ENCODE measurements around the gene CTNNBL1. TPM values are rescaled to one million over a fixed set of nuclear protein-coding genes. Genes with fewer than 3 reads are reported as not detected.

Gene CTNNBL1
- total RNA-seq, 1 donor from 2014 or later = 33.3 TPM

DNA sequence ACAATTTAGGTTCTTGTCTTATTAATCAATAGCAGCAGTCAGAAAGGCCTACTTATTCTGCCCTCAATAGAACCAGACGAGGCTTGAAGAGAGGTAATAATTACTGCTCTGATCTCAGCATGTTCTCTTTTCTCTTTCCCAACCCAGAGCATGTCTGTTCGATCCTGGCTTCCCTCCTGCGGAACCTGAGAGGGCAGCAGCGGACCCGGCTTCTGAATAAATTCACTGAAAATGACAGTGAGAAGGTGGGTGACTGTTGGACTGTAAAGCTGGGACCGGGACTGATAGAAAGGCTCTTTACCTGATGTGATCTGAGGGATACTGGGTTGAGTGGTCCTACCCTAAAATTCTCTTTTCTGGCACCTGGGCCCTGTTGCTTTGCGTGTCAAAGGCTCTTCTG, 146.1 kb downstream of the CTNNBL1 start:
- Histone ChIP-seq H3K36me3 (peaks cover under 1 to 26% of the 10 kb centered on the region in 2 donors), H3K9me3 (no peaks in the 10 kb centered on the region), H3K4me1 (no peaks in the 10 kb centered on the region), H3K27ac (no peak overlapping the region), H3K4me3 (no peak overlapping the region), H3K27me3 (no peaks in the 10 kb centered on the region)
- intact Hi-C loops (cut with DNase I) = no loop called here
- no peak for DNase-seq (ENCODE audit: low spot score in 2 of 2)
- TF ChIP-seq CTCF (IDR thresholded peaks at IDR 0.05) = no peak

DNA sequence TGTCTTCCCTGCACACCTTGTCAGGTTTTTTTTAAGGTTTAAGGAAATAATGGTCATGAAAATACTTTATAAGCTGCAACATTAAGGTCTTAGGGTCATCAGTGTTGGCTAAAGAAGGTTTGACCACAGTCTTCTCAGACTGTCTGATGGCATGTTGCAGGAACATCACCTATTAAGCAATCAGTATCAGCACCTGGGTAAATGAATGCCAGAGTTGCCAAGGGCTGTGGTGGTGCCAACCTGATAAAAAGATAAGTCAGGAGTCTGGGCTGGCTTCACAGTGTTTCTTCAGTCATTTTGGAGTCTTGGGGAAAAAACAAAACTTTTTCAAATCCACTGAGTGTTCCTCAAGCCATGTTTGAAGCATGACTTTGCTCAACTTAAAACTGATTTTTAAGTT, 147.6 kb downstream of the CTNNBL1 start:
- Histone ChIP-seq H3K9me3 (no peaks in the 10 kb centered on the region), H3K36me3 (peaks cover 9 to 35% of the 10 kb centered on the region in 2 donors), H3K27ac (no peak overlapping the region), H3K4me1 (no peaks in the 10 kb centered on the region), H3K4me3 (no peak overlapping the region), H3K27me3 (no peaks in the 10 kb centered on the region)
- no peak for TF ChIP-seq CTCF (IDR thresholded peaks at IDR 0.05)
- no peak for DNase-seq (ENCODE audit: low spot score in 2 of 2)
- intact Hi-C loops (cut with DNase I) = no loop called here

- no peak overlapping the region for H3K27ac ChIP-seq
- intact Hi-C loops (cut with DNase I) = no loop called here
- H3K9me3 ChIP-seq = no peaks in the 10 kb centered on the region
- no peaks in the 10 kb centered on the region for H3K27me3 ChIP-seq
- peaks cover 11 to 40% of the 10 kb centered on the region in 2 donors for H3K36me3 ChIP-seq
- no peak overlapping the region for H3K4me3 ChIP-seq
- no peaks in the 10 kb centered on the region for H3K4me1 ChIP-seq
- TF ChIP-seq CTCF (IDR thresholded peaks at IDR 0.05) = no peak
- no peak for DNase-seq (ENCODE audit: low spot score in 2 of 2)
Measured at GRCh38 chr20:37841971-37842370, 148.1 kb downstream of the CTNNBL1 start.

DNA sequence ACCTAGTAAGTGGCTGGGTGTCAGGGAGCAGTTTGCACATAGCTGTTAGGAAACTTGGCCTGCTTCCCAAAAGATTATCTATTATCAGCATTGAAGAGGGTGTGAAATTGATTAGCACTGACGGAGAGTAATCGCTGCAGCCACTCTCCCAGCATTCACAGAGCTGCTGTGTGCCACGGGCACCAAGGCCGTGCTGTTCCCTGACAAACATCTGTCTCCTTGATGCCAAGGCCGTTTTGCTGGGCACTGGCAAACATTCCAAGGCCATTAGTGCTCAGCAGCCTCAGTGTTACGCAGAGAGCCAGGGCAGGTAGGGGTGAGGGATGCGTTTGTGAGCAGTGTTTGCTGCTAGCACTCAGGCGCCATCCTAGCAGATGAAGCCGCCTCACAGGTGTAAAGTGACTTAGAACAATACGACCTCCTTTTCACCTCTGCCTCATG, 151.4 kb downstream of the CTNNBL1 start:
- no peak for TF ChIP-seq CTCF (IDR thresholded peaks at IDR 0.05)
- Histone ChIP-seq H3K27me3 (no peaks in the 10 kb centered on the region), H3K4me1 (no peaks in the 10 kb centered on the region), H3K36me3 (peaks cover 23 to 55% of the 10 kb centered on the region in 2 donors), H3K9me3 (no peaks in the 10 kb centered on the region), H3K4me3 (no peak overlapping the region), H3K27ac (no peak overlapping the region)
- intact Hi-C loops (cut with DNase I) = no loop called here
- DNase-seq (ENCODE audit: low spot score in 2 of 2) = no peak

GRCh38 chr20:37845878-37846277, 152.0 kb downstream of the CTNNBL1 start:
- DNase-seq (ENCODE audit: low spot score in 2 of 2) = no peak
- H3K4me3 ChIP-seq = no peak overlapping the region
- H3K4me1 ChIP-seq = no peaks in the 10 kb centered on the region
- peaks cover 24 to 55% of the 10 kb centered on the region in 2 donors for H3K36me3 ChIP-seq
- intact Hi-C loops (cut with DNase I) = no loop called here
- no peaks in the 10 kb centered on the region for H3K27me3 ChIP-seq
- TF ChIP-seq CTCF (IDR thresholded peaks at IDR 0.05) = no peak
- H3K9me3 ChIP-seq = no peaks in the 10 kb centered on the region
- no peak overlapping the region for H3K27ac ChIP-seq

- TF ChIP-seq CTCF (IDR thresholded peaks at IDR 0.05) = no peak
- intact Hi-C loops (cut with DNase I) = no loop called here
- Histone ChIP-seq H3K27me3 (no peaks in the 10 kb centered on the region), H3K9me3 (no peaks in the 10 kb centered on the region), H3K4me1 (no peaks in the 10 kb centered on the region), H3K4me3 (no peak overlapping the region), H3K36me3 (peaks cover 26 to 55% of the 10 kb centered on the region in 2 donors), H3K27ac (no peak overlapping the region)
- DNase-seq (ENCODE audit: low spot score in 2 of 2) = no peak
Measured at GRCh38 chr20:37846573-37846972, 152.7 kb downstream of the CTNNBL1 start.
